ENCODE results near the gene UVSSA.

DNA sequence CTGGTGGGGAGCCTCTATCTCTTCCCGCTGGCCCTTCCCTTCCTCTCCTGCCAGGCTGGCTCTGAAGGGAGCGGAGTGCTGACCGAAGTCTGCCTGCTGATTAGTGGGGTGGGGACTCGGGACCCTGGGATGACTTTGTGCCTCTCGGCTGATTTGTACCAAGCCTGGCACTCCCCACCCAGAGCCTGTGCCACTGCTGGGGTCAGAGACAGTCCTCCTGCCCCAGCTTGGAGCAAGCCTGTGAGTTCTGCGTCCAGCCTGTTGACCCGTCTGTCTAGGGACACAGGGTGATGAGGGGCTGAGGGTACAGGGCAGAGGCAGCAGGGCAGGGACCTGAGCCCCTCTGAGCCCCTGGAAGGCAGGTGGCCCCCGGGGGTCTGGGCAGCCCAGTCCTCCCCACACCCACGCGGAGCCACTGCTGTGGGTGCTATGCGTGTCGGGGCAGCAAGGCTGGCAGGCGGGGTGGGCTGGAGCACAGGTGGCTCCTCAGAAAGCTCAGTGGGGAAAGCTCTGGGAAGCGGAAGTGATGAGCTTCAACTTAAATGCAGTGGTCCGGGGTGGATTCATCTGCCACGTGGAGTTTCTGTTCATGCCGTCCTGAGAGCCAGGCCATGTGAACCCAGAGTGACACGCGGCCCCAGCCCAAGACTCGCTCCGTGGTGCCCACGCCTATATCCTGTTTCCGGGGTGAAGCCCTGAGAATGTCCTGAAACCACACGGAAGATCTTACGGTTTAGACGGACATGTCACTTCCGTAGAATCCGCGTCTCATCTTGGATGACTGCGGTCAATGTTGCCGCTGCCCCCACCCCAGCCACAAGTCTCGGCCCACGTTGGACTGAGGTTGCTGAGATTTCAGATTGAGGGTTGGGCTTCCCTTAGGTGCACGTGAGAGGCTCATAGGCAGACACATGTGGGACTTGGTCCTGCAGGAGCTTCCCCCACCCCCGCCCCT is 21.1 kb upstream of the UVSSA start:
- TF ChIP-seq, protein P1, sequence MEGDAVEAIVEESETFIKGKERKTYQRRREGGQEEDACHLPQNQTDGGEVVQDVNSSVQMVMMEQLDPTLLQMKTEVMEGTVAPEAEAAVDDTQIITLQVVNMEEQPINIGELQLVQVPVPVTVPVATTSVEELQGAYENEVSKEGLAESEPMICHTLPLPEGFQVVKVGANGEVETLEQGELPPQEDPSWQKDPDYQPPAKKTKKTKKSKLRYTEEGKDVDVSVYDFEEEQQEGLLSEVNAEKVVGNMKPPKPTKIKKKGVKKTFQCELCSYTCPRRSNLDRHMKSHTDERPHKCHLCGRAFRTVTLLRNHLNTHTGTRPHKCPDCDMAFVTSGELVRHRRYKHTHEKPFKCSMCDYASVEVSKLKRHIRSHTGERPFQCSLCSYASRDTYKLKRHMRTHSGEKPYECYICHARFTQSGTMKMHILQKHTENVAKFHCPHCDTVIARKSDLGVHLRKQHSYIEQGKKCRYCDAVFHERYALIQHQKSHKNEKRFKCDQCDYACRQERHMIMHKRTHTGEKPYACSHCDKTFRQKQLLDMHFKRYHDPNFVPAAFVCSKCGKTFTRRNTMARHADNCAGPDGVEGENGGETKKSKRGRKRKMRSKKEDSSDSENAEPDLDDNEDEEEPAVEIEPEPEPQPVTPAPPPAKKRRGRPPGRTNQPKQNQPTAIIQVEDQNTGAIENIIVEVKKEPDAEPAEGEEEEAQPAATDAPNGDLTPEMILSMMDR (IDR thresholded peaks at IDR 0.05; ENCODE audit: low read length), result no peak
- TF ChIP-seq EZH2phosphoT487 (IDR thresholded peaks at IDR 0.05; ENCODE audit: low read length), result no peak
- TF ChIP-seq EZH2 (optimal IDR thresholded peaks at IDR 0.05; ENCODE audit: low read depth, low read length), result no peak

All from MM.1S (cell line).